T-helper 1 cell treated with Interleukin-12 subunit alpha and Interleukin-12 subunit beta and Interleukin-4 antibody, amounts not matched to agents 30 μg/mL and 1 μg/mL, for 36 hours (primary cell): ENCODE data around the gene PM20D1.
"Not testable (repeated sequence)": the region's sequence is repeated elsewhere in the genome, so short reads cannot be mapped to it uniquely, and the experiment has no call there.

Experiments used
- H3K27ac Mint-ChIP-seq: one replicate; pipeline ENCODE4 v1.8.0; 2021; ENCODE audit warnings: mild to moderate bottlenecking, mixed read lengths
- H3K27me3 Mint-ChIP-seq: one replicate; pipeline ENCODE4 v1.8.0; 2021; ENCODE audit warnings: low read depth, mixed read lengths
- H3K36me3 Mint-ChIP-seq: one replicate; pipeline ENCODE4 v1.8.0; 2021; ENCODE audit warnings: low read depth, mixed read lengths
- H3K4me1 Mint-ChIP-seq: one replicate; pipeline ENCODE4 v1.8.0; 2021; ENCODE audit warnings: low read depth, mixed read lengths
- H3K4me3 Mint-ChIP-seq: one replicate; pipeline ENCODE4 v1.8.0; 2021; ENCODE audit warnings: mild to moderate bottlenecking, moderate library complexity, mixed read lengths
- H3K9me3 Mint-ChIP-seq: one replicate; pipeline ENCODE4 v1.8.0; 2021; ENCODE audit warnings: mixed read lengths

PM20D1 gene

GRCh38 chr1:205858141-205858961, 8.4 kb upstream of the PM20D1 start:
- peaks cover 40% of the 10 kb centered on the region for H3K27me3 Mint-ChIP-seq
- H3K36me3 Mint-ChIP-seq, result peaks cover 2% of the 10 kb centered on the region
- peaks cover 4% of the 10 kb centered on the region for H3K4me1 Mint-ChIP-seq
- peaks cover 16% of the 10 kb centered on the region for H3K9me3 Mint-ChIP-seq
- no peak overlapping the region for H3K27ac Mint-ChIP-seq
- peak overlapping the region; percentile 1 for H3K4me3 Mint-ChIP-seq

- H3K9me3 Mint-ChIP-seq, result peaks cover 16% of the 10 kb centered on the region
- not testable (repeated sequence) for H3K4me1 Mint-ChIP-seq, H3K4me3 Mint-ChIP-seq, H3K27ac Mint-ChIP-seq, H3K36me3 Mint-ChIP-seq
- H3K27me3 Mint-ChIP-seq, result peaks cover 36% of the 10 kb centered on the region
Measured at GRCh38 chr1:205857501-205857900, 7.6 kb upstream of the PM20D1 start.

GRCh38 chr1:205856433-205856832, 6.5 kb upstream of the PM20D1 start:
- Mint-ChIP-seq H3K36me3 (peaks cover 2% of the 10 kb centered on the region), H3K4me1 (peaks cover 4% of the 10 kb centered on the region), H3K27ac (no peak overlapping the region), H3K4me3 (no peak overlapping the region), H3K27me3 (peaks cover 38% of the 10 kb centered on the region), H3K9me3 (peaks cover 22% of the 10 kb centered on the region)

- peaks cover 19% of the 10 kb centered on the region for H3K4me1 Mint-ChIP-seq
- no peak overlapping the region for H3K27ac Mint-ChIP-seq
- peaks cover 25% of the 10 kb centered on the region for H3K27me3 Mint-ChIP-seq
- H3K9me3 Mint-ChIP-seq, result peaks cover 22% of the 10 kb centered on the region
- no peak overlapping the region for H3K4me3 Mint-ChIP-seq
- H3K36me3 Mint-ChIP-seq, result peaks cover 2% of the 10 kb centered on the region
Measured at GRCh38 chr1:205852969-205853368, 3.0 kb upstream of the PM20D1 start.

GRCh38 chr1:205851993-205852392, 2.1 kb upstream of the PM20D1 start:
- peaks cover 21% of the 10 kb centered on the region for H3K9me3 Mint-ChIP-seq
- peaks cover 19% of the 10 kb centered on the region for H3K4me1 Mint-ChIP-seq
- H3K36me3 Mint-ChIP-seq, result peaks cover under 1% of the 10 kb centered on the region
- H3K27me3 Mint-ChIP-seq, result peaks cover 21% of the 10 kb centered on the region
- H3K27ac Mint-ChIP-seq, result no peak overlapping the region
- no peak overlapping the region for H3K4me3 Mint-ChIP-seq

GRCh38 chr1:205843036-205843859, 6.7 kb downstream of the PM20D1 start:
- Mint-ChIP-seq H3K27me3 (no peaks in the 10 kb centered on the region), H3K27ac (no peak overlapping the region), H3K4me1 (peaks cover 2% of the 10 kb centered on the region), H3K36me3 (no peaks in the 10 kb centered on the region), H3K9me3 (no peaks in the 10 kb centered on the region), H3K4me3 (no peak overlapping the region)

- no peak overlapping the region for H3K4me3 Mint-ChIP-seq
- H3K4me1 Mint-ChIP-seq, result peaks cover 2% of the 10 kb centered on the region
- H3K9me3 Mint-ChIP-seq, result no peaks in the 10 kb centered on the region
- H3K27ac Mint-ChIP-seq, result no peak overlapping the region
- H3K36me3 Mint-ChIP-seq, result no peaks in the 10 kb centered on the region
- no peaks in the 10 kb centered on the region for H3K27me3 Mint-ChIP-seq
Measured at GRCh38 chr1:205842229-205842628, 7.7 kb downstream of the PM20D1 start.

- Mint-ChIP-seq H3K27me3 (no peaks in the 10 kb centered on the region), H3K27ac (no peak overlapping the region), H3K9me3 (no peaks in the 10 kb centered on the region), H3K4me1 (peaks cover 2% of the 10 kb centered on the region), H3K36me3 (no peaks in the 10 kb centered on the region), H3K4me3 (no peak overlapping the region)
Measured at GRCh38 chr1:205840146-205840923, 9.6 kb downstream of the PM20D1 start.

- Mint-ChIP-seq H3K27me3 (no peaks in the 10 kb centered on the region), H3K9me3 (no peaks in the 10 kb centered on the region), H3K4me1 (peaks cover 2% of the 10 kb centered on the region), H3K36me3 (no peaks in the 10 kb centered on the region), H3K4me3 (no peak overlapping the region), H3K27ac (no peak overlapping the region)
Measured at GRCh38 chr1:205837382-205837970, 12.5 kb downstream of the PM20D1 start.

- Mint-ChIP-seq H3K27ac (no peak overlapping the region), H3K4me1 (no peaks in the 10 kb centered on the region), H3K4me3 (no peak overlapping the region), H3K27me3 (no peaks in the 10 kb centered on the region), H3K9me3 (no peaks in the 10 kb centered on the region), H3K36me3 (no peaks in the 10 kb centered on the region)
Measured at GRCh38 chr1:205834751-205835150, 15.2 kb downstream of the PM20D1 start.

GRCh38 chr1:205832326-205832751, 17.6 kb downstream of the PM20D1 start:
- H3K36me3 Mint-ChIP-seq, result no peaks in the 10 kb centered on the region
- no peaks in the 10 kb centered on the region for H3K4me1 Mint-ChIP-seq
- no peaks in the 10 kb centered on the region for H3K27me3 Mint-ChIP-seq

GRCh38 chr1:205827623-205828022, 22.3 kb downstream of the PM20D1 start:
- Mint-ChIP-seq H3K4me1 (peaks cover 13% of the 10 kb centered on the region), H3K27ac (no peak overlapping the region), H3K36me3 (no peaks in the 10 kb centered on the region), H3K4me3 (no peak overlapping the region), H3K9me3 (no peaks in the 10 kb centered on the region), H3K27me3 (peaks cover 8% of the 10 kb centered on the region)

More at GRCh38 chr1:205832326-205832751, 17.6 kb downstream of the PM20D1 start:
- no peak overlapping the region for H3K27ac Mint-ChIP-seq
- no peak overlapping the region for H3K4me3 Mint-ChIP-seq
- no peaks in the 10 kb centered on the region for H3K9me3 Mint-ChIP-seq

GRCh38 chr1:205826995-205827394, 22.9 kb downstream of the PM20D1 start:
- H3K27ac Mint-ChIP-seq, result no peak overlapping the region

More at GRCh38 chr1:205826995-205827394, 22.9 kb downstream of the PM20D1 start:
- Mint-ChIP-seq H3K4me3 (no peak overlapping the region), H3K4me1 (peaks cover 13% of the 10 kb centered on the region), H3K9me3 (no peaks in the 10 kb centered on the region), H3K36me3 (no peaks in the 10 kb centered on the region), H3K27me3 (peaks cover 8% of the 10 kb centered on the region)
